ENCODE measurements around the gene PHLDA3. TPM values are rescaled to one million over a fixed set of nuclear protein-coding genes. Genes with fewer than 3 reads are reported as not detected.

The PHLDA3 gene
- total RNA-seq, 1 donor from 2014 or later, result 21.2 TPM

DNA sequence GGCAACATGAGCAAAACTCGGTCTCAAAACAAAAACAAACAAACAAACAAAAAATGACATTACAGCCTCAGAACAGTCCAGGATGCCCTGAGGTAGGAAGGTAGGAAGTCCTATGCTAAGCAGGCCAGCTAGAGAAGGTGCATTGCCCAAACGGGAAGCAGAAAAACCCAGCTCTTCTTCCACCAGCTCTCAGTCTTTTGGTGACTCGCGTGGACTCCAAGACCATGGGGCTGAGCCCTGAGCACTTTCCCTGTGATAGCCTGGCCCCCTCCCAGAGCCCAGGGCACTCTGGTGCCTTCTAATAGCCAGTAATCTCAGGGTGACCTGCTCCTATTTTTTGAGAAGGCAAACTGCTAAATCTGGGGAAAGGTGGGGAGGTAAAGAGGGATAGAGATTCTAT is 16.1 kb downstream of the PHLDA3 start:
- Mint-ChIP-seq H3K27ac (no peak overlapping the region), H3K4me3 (ENCODE audit: low read depth) (no peak overlapping the region), H3K36me3 (ENCODE audit: insufficient read depth) (no peaks in the 10 kb centered on the region), H3K27me3 (peaks cover 27% of the 10 kb centered on the region), H3K9me3 (ENCODE audit: low read depth) (no peaks in the 10 kb centered on the region), H3K4me1 (ENCODE audit: low read depth) (peaks cover 8% of the 10 kb centered on the region)
- TF ChIP-seq, protein P1, sequence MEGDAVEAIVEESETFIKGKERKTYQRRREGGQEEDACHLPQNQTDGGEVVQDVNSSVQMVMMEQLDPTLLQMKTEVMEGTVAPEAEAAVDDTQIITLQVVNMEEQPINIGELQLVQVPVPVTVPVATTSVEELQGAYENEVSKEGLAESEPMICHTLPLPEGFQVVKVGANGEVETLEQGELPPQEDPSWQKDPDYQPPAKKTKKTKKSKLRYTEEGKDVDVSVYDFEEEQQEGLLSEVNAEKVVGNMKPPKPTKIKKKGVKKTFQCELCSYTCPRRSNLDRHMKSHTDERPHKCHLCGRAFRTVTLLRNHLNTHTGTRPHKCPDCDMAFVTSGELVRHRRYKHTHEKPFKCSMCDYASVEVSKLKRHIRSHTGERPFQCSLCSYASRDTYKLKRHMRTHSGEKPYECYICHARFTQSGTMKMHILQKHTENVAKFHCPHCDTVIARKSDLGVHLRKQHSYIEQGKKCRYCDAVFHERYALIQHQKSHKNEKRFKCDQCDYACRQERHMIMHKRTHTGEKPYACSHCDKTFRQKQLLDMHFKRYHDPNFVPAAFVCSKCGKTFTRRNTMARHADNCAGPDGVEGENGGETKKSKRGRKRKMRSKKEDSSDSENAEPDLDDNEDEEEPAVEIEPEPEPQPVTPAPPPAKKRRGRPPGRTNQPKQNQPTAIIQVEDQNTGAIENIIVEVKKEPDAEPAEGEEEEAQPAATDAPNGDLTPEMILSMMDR (IDR thresholded peaks at IDR 0.05; ENCODE audit: unreplicated experiment), result no peak
- no peak for DNase-seq (ENCODE audit: low spot score, unreplicated experiment)

DNA sequence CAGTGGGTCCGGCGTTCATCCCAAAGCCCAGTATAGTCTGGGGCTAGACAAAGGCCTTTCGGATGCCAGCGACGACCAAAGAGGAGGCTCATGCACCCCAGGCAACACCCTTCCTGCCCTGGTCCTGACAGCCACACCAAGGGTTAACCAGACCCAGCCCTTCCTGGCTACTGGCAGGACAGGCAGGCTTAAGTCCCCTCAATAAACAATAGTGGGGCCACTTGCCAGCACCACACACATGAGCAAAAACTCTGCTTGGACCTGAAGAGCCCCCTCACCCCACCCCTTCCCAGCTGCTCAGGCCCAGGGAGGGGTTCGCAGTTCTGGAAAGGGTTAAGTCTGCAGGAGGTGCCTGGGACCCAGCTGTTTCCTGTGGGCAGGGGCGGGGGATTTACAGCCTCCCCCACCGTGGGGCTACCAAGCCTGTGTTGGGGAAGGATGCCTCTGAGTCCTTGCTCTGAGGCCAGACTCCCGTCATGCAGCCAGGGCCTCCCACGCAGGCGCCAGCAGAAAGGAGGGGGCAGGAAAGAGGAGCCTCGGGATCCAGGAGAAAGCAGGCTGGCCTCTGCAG is 18.2 kb downstream of the PHLDA3 start:
- DNase-seq (ENCODE audit: low spot score, unreplicated experiment), result no peak
- H3K9me3 Mint-ChIP-seq (ENCODE audit: low read depth), result no peaks in the 10 kb centered on the region
- TF ChIP-seq, protein P1 (IDR thresholded peaks at IDR 0.05; ENCODE audit: unreplicated experiment), result no peak
- H3K4me3 Mint-ChIP-seq (ENCODE audit: low read depth), result no peak overlapping the region
- no peaks in the 10 kb centered on the region for H3K36me3 Mint-ChIP-seq (ENCODE audit: insufficient read depth)
- H3K4me1 Mint-ChIP-seq (ENCODE audit: low read depth), result peaks cover 4% of the 10 kb centered on the region
- no peak overlapping the region for H3K27ac Mint-ChIP-seq
- peaks cover 19% of the 10 kb centered on the region for H3K27me3 Mint-ChIP-seq

DNA sequence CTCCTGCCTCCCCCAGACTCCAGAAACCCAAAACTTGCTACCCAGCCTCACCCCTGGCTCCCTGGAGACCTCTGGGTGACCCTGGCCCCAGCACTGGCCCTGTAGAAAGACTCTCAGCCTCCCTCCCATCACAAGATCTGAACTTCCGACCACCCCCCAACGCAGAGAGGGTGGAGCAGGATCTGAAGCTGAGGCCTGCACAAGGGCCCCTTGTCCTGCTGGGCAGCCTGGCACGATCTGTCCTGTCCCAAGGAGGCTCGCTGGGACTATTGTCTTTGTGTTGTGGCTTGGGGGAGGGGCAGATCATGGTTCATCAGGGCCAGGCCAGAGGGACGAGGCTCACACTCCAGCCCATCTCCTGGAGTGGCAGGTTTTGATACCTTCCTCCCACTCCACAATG is 20.0 kb downstream of the PHLDA3 start:
- H3K9me3 Mint-ChIP-seq (ENCODE audit: low read depth), result no peaks in the 10 kb centered on the region
- TF ChIP-seq, protein P1 (IDR thresholded peaks at IDR 0.05; ENCODE audit: unreplicated experiment), result no peak
- H3K4me3 Mint-ChIP-seq (ENCODE audit: low read depth), result no peak overlapping the region
- H3K27ac Mint-ChIP-seq, result no peak overlapping the region
- peaks cover 4% of the 10 kb centered on the region for H3K4me1 Mint-ChIP-seq (ENCODE audit: low read depth)
- H3K27me3 Mint-ChIP-seq, result peaks cover 18% of the 10 kb centered on the region
- DNase-seq (ENCODE audit: low spot score, unreplicated experiment), result no peak
- no peaks in the 10 kb centered on the region for H3K36me3 Mint-ChIP-seq (ENCODE audit: insufficient read depth)

DNA sequence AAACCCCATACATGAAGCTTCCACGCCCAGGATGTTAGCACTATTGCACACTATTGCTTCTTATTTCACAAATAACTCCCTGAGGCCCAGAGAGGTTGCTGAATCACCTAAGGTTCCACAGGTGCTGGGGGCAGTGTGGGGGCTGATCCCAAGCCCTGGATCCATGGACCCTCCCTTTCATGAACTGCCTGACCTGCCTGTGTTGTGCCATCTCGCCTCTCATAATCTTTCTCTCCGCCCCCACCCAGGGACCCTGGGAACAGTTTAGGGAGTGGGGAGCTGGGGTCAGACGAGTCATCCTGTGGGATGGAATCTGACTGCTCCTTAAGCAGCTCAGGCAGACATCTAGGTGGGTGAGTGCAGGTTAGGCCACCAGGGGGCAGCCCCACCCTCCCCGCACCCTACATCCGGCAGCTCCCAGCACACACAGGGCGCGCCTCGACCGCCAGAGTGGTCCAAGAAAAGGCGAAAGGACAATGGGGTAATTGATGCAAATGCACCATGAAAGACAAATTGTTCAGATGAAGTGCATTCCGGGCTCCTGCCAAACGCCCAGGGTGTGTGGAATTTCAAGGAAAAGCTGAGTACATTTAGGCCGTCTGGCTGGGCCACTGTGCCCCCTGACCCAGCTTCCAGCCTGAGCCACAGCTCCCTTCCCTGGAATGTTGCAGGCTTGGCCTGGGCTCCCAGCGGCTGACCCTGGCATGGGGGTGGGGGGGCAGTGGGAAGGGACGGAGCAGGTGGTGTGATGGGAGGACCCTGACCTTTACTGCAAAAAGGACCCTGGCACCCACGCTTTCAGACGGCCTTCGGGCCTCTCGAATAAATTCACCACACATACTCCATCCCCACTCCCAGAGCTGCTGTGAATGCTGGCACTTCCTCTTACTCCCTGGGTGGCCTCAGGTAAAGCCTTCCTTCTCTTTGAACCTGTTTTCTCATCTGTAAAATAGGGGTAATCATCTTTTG is 20.8 kb downstream of the PHLDA3 start:
- TF ChIP-seq, protein P1 (IDR thresholded peaks at IDR 0.05; ENCODE audit: unreplicated experiment), result peak; percentile 88
- Mint-ChIP-seq H3K36me3 (ENCODE audit: insufficient read depth) (no peaks in the 10 kb centered on the region), H3K27me3 (peaks cover 23% of the 10 kb centered on the region), H3K9me3 (ENCODE audit: low read depth) (no peaks in the 10 kb centered on the region), H3K4me3 (ENCODE audit: low read depth) (no peak overlapping the region), H3K4me1 (ENCODE audit: low read depth) (peaks cover 4% of the 10 kb centered on the region), H3K27ac (no peak overlapping the region)
- peak; percentile 60 for DNase-seq (ENCODE audit: low spot score, unreplicated experiment)

DNA sequence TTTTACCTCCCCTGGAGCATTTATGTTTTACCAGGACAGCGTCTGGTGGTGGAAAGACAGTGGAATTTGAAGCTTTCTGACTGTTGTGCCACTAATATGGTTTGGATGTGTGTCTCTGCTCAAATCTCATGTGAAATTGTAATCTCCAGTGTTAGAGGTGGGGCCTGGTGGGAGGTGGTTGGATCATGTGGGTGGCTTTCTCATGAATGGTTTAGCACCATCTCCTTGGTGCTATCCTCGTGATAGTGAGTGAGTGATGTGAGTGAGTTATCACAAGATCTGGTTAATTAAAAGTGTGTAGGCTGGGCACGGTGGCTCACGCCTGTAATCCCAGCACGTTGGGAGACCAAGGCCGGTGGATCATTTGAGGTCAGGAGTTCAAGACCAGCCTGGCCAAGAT is 23.7 kb downstream of the PHLDA3 start:
- Mint-ChIP-seq H3K4me1 (ENCODE audit: low read depth) (peaks cover 4% of the 10 kb centered on the region), H3K9me3 (ENCODE audit: low read depth) (peaks cover 11% of the 10 kb centered on the region), H3K27me3 (peaks cover 19% of the 10 kb centered on the region), H3K27ac (no peak overlapping the region), H3K4me3 (ENCODE audit: low read depth) (no peak overlapping the region), H3K36me3 (ENCODE audit: insufficient read depth) (no peaks in the 10 kb centered on the region)
- TF ChIP-seq, protein P1 (IDR thresholded peaks at IDR 0.05; ENCODE audit: unreplicated experiment), result no peak
- no peak for DNase-seq (ENCODE audit: low spot score, unreplicated experiment)
